OCI-LY1 (cell line): ENCODE results near the gene NRIP1.

ENCODE experiments used
- CTCF ChIP-seq: fragments of 200-600 bp; sonication (generic), shearing (Covaris generic); IDR thresholded peaks from 2 replicates; pipeline ENCODE4 v1.5.1; 2017; ENCODE audit warnings: mild to moderate bottlenecking, antibody characterized with exemption, low read length, moderate library complexity, mixed read lengths
- EZH2 ChIP-seq: fragments of 200-600 bp; sonication (generic), shearing (Covaris generic); IDR thresholded peaks from 2 replicates; pipeline ENCODE4 v1.8.0; 2017; ENCODE audit warnings: borderline replicate concordance, mixed run types, mild to moderate bottlenecking, antibody characterized with exemption, low read length, moderate library complexity, mixed read lengths

- no peak for TF ChIP-seq CTCF
- no peak for TF ChIP-seq EZH2
Observed at GRCh38 chr21:15050568-15051377, 14.0 kb downstream of the NRIP1 start.
